GM12801 (cell line): ENCODE data around the gene SNIP1.

ENCODE experiments used
- CTCF ChIP-seq: IDR thresholded peaks from one replicate; pipeline ENCODE4 v1.5.1; 2011; ENCODE audit warnings: control low read depth; ENCODE audit not compliant: insufficient read length; ENCODE audit errors: extremely low read depth

The SNIP1 gene

GRCh38 chr1:37485902-37486679, 68.0 kb downstream of the SNIP1 start:
- no peak for TF ChIP-seq CTCF
